Cardiac muscle cell (in vitro differentiated cells and primary cell): ENCODE data around the gene MAP3K6. TPM values are rescaled to one million over a fixed set of nuclear protein-coding genes. Genes with fewer than 3 reads are reported as not detected.

Experiments
- DNase-seq, 2 donors: peaks; one replicate each; pipeline versions ENCODE4 v3.0.0 to v3.0.0-alpha.2; 2010 to 2017; ENCODE audit warnings: low read depth in 1 of 2, low spot score in 1 of 2
- H3K27ac ChIP-seq: fragments of 200-600 bp; sonication (generic); 2 replicates; pipeline ENCODE4 v1.5.1; 2016
- H3K27me3 ChIP-seq: fragments of 200-600 bp; sonication (generic); 2 replicates; pipeline ENCODE4 v1.6.0; 2016; ENCODE audit warnings: control low read depth
- H3K36me3 ChIP-seq: fragments of 200-600 bp; sonication (generic); 2 replicates; pipeline ENCODE4 v1.5.1; 2016; ENCODE audit warnings: control low read depth
- H3K4me1 ChIP-seq: fragments of 200-600 bp; sonication (generic); 2 replicates; pipeline ENCODE4 v1.8.1; 2017; ENCODE audit warnings: low read depth, mild to moderate bottlenecking, mixed run types
- H3K4me3 ChIP-seq: fragments of 200-600 bp; sonication (generic); 2 replicates; pipeline ENCODE4 v1.5.1; 2016; ENCODE audit warnings: mild to moderate bottlenecking
- H3K9me3 ChIP-seq: fragments of 200-600 bp; sonication (generic); 2 replicates; pipeline ENCODE4 v1.5.1; 2017; ENCODE audit warnings: low read depth, mild to moderate bottlenecking, control low read depth
- polyA plus RNA-seq: library from polyadenylated mRNA; unstranded; fragments of >200 nt; fragmentation: Nextera tagmentation; extraction: Ambion mirVana; gene quantifications from 2 replicates; pipeline ENCODE4 v1.2.1, GENCODE V29; 2016
- total RNA-seq: library from RNA; depleted of rRNA; stranded (reverse); fragments of >200 nt; gene quantifications from 2 replicates; pipeline ENCODE4 v1.2.3, GENCODE V29; 2016
- TF ChIP-seq, protein P1 (sequence below): IDR thresholded peaks from 2 replicates; pipeline ENCODE4 v1.5.1; 2012; ENCODE audit warnings: low read depth, mild to moderate bottlenecking, low read length

MAP3K6 gene
- total and polyA plus RNA-seq, 2 experiments from 2014 or later: 13.6 to 17.8 TPM

DNA sequence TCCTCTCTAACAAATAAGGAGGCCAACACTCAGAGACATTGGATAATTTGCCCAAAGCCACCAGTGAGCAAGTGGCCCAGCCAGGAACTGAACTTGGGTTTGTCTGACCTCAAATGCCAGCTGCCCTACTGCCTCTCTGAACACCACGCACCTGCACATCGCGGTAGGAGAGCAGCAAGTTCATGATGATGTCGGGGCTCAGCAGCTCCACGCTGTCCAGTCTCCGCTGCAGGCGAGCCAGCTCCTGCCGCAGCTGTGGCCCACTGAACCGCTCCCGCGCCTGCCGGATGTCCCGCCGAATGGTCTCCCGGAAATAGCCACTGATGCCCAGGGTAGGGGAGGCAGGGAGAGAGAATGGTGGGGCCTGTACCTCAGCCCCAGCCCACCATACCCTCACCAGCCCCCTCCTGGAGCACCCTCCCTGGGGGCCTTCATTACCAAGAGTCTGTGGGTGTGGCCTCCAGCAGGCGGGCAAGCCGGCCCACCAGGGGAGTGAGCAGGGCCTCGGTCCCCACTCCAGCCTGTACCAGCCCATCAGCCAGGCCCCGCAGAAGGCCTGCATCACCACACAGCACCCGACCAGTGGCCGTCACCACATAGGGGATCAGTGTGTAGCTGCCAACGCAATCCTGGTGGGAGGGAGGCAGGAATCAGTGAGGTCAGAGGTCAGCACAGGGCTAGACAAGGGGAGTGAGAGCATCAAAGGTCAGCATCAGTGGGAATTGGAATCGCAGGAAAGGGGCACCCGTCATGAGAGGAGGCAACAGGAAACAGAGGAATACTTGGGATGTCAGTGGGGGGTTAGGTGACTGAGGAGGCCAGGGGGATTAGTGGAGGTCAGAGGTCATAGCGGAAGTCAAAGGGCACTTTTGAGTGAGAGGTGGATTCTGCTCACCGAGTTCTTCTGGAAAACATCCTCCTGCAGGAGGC lies 2.7 kb downstream of the MAP3K6 start:
- Histone ChIP-seq H3K9me3 (no peaks in the 10 kb centered on the region), H3K4me1 (peaks cover 3% of the 10 kb centered on the region), H3K4me3 (no peak overlapping the region), H3K36me3 (no peaks in the 10 kb centered on the region), H3K27ac (no peak overlapping the region), H3K27me3 (peaks cover 21% of the 10 kb centered on the region)
- TF ChIP-seq, protein P1, sequence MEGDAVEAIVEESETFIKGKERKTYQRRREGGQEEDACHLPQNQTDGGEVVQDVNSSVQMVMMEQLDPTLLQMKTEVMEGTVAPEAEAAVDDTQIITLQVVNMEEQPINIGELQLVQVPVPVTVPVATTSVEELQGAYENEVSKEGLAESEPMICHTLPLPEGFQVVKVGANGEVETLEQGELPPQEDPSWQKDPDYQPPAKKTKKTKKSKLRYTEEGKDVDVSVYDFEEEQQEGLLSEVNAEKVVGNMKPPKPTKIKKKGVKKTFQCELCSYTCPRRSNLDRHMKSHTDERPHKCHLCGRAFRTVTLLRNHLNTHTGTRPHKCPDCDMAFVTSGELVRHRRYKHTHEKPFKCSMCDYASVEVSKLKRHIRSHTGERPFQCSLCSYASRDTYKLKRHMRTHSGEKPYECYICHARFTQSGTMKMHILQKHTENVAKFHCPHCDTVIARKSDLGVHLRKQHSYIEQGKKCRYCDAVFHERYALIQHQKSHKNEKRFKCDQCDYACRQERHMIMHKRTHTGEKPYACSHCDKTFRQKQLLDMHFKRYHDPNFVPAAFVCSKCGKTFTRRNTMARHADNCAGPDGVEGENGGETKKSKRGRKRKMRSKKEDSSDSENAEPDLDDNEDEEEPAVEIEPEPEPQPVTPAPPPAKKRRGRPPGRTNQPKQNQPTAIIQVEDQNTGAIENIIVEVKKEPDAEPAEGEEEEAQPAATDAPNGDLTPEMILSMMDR: no peak
- no peak for DNase-seq

DNA sequence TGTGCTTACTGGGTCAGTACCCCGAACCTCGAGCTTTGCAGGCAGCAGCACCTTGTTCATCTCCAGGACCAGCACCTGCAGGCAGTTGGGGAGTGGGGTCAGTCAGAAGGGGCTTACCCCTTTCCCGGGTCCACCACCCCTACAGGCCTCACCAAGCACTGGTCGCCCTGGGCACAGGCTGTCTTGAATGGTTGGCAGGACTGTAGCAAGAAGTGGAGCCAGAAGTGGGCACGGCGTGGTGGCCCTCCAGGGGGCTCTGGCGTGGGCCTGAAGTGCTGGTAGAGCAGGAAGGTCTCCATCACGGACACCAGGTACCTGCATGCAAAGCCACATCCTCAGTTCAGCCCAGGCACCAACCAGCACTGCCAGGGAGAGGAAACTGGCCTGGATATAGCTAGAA lies 5.2 kb downstream of the MAP3K6 start:
- no peaks in the 10 kb centered on the region for H3K9me3 ChIP-seq
- no peak for DNase-seq
- H3K4me1 ChIP-seq: peaks cover 4% of the 10 kb centered on the region
- no peaks in the 10 kb centered on the region for H3K36me3 ChIP-seq
- H3K27ac ChIP-seq: no peak overlapping the region
- TF ChIP-seq, protein P1: no peak
- peaks cover 31% of the 10 kb centered on the region for H3K27me3 ChIP-seq
- H3K4me3 ChIP-seq: no peak overlapping the region

DNA sequence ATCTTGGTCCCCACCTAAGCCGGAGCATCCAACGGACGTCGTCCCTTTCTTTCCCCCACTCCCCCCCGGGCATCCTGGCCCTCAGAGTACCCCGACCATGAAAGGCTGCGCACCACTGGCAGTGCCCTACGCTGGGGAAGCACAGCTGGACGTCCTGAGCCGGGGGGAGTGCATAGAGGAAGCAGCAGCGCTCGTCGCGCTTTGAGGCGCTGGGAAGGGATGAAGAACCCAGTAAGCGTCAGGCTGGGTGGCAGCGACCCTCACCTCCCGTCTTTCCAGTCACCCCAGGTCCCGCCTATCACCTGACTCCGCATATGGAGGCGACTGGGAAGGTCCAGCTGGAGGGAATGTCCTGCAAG lies 5.7 kb downstream of the MAP3K6 start:
- H3K36me3 ChIP-seq: no peaks in the 10 kb centered on the region
- no peak overlapping the region for H3K27ac ChIP-seq
- no peak for DNase-seq
- peaks cover 31% of the 10 kb centered on the region for H3K27me3 ChIP-seq
- peak overlapping the region; percentile 33 for H3K4me3 ChIP-seq
- TF ChIP-seq, protein P1: no peak
- peaks cover 4% of the 10 kb centered on the region for H3K4me1 ChIP-seq
- no peaks in the 10 kb centered on the region for H3K9me3 ChIP-seq

- Histone ChIP-seq H3K4me3 (peak overlapping the region; percentile 33), H3K27me3 (peaks cover 31% of the 10 kb centered on the region), H3K27ac (no peak overlapping the region)
These were observed 6.4 kb downstream of the MAP3K6 start for GRCh38 chr1:27360159-27361043.

DNA sequence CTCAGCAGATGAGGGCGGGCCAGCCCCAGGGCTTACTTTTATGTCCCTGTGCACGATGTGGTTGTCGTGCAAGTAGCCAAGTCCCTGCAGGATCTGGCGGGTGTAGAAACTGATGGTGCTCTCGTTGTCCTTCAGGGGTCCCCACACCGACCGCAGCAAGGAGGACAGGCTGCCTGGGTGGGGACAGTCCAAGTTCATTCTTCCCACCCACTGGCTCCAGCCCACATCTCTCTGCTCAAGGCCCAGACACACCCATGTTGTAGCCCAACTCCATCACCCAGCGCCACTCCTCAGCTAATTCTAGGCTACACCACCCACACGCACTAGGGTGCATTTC lies 7.0 kb downstream of the MAP3K6 start:
- peaks cover 4% of the 10 kb centered on the region for H3K4me1 ChIP-seq
- H3K27ac ChIP-seq: no peak overlapping the region
- peaks cover 31% of the 10 kb centered on the region for H3K27me3 ChIP-seq
- no peak for DNase-seq
- H3K4me3 ChIP-seq: peak overlapping the region; percentile 33
- TF ChIP-seq, protein P1: no peak
- no peaks in the 10 kb centered on the region for H3K36me3 ChIP-seq
- H3K9me3 ChIP-seq: no peaks in the 10 kb centered on the region

More at GRCh38 chr1:27360159-27361043, 6.4 kb downstream of the MAP3K6 start:
- peak in 1 of 2 donors; percentile 47 for DNase-seq
- TF ChIP-seq, protein P1: no peak
- Histone ChIP-seq H3K36me3 (no peaks in the 10 kb centered on the region), H3K4me1 (peaks cover 4% of the 10 kb centered on the region), H3K9me3 (no peaks in the 10 kb centered on the region)
